Endothelial cell of umbilical vein (primary cell): ENCODE measurements around the gene TMCO6. TPM values are rescaled to one million over a fixed set of nuclear protein-coding genes. Genes with fewer than 3 reads are reported as not detected.

Source experiments
- BruUV-seq: library from RNA; stranded (reverse); fragments of 400-500 nt; replicated peaks from 2 replicates; lab custom pipeline; 2021; lab: Mats Ljungman, UMichigan
- CTCF ChIA-PET: fragments of 300-600, 350-600 bp; sonication (Branson Sonifier 250); formaldehyde crosslinking; loops from one replicate; lab custom pipeline; 2021; ENCODE audit warnings: antibody characterized with exemption, inconsistent platforms; lab: Charles Lee
- POLR2A ChIA-PET: fragments of 300-600, 350-600 bp; sonication (Branson Sonifier 250); formaldehyde crosslinking; loops from one replicate; lab custom pipeline; 2021; ENCODE audit warnings: antibody characterized with exemption, inconsistent platforms; lab: Charles Lee
- DNase-seq: peaks from one replicate; pipeline ENCODE4 v3.0.0-alpha.2; 2011; ENCODE audit warnings: low read depth, low spot score
- FAIRE-seq: peaks from 2 replicates; lab custom pipeline; 2011; peaks lifted over from hg19 to GRCh38; lab: Jason Lieb, UNC
- H2AFZ ChIP-seq: 2 replicates; pipeline ENCODE4 v1.6.0; 2012; ENCODE audit warnings: low read depth, low read length, control low read depth, inconsistent platforms
- H3K27ac ChIP-seq: 2 replicates; pipeline ENCODE4 v1.5.1; 2011; ENCODE audit warnings: low read depth, mild to moderate bottlenecking, control low read depth, low read length, moderate library complexity; ENCODE audit not compliant: insufficient read depth
- H3K27me3 ChIP-seq, 2 experiments: 2 replicates each; pipeline versions ENCODE4 v1.6.0 to v1.6.1; 2011; ENCODE audit warnings: low read length in 2 of 2, mixed read lengths in 1 of 2; ENCODE audit not compliant: control insufficient read depth in 2 of 2, insufficient read depth in 2 of 2
- H3K36me3 ChIP-seq, 2 experiments: 2 replicates in 1 of 2; 3 replicates in 1 of 2; pipeline ENCODE4 v1.5.1; 2011; ENCODE audit warnings: low read length in 2 of 2, mild to moderate bottlenecking in 1 of 2, moderate library complexity in 1 of 2; ENCODE audit not compliant: control insufficient read depth in 2 of 2, insufficient read depth in 2 of 2; ENCODE audit errors: extremely low read depth in 1 of 2
- H3K4me1 ChIP-seq: 3 replicates; pipeline ENCODE4 v1.5.1; 2011; ENCODE audit warnings: mild to moderate bottlenecking, low read length; ENCODE audit not compliant: control insufficient read depth, insufficient read depth; ENCODE audit errors: extremely low read depth
- H3K4me2 ChIP-seq: 2 replicates; pipeline ENCODE4 v1.6.1; 2011; ENCODE audit warnings: low read length, control low read depth, mixed read lengths; ENCODE audit not compliant: insufficient read depth
- H3K4me3 ChIP-seq, 3 experiments: fragments of 200-600 bp in 1 of 3; sonication (generic), shearing (Covaris generic) in 1 of 3; replicated peaks in 1 of 3; 2 replicates each; pipeline ENCODE4 v1.5.1; 2011 to 2016; ENCODE audit warnings: control low read depth in 3 of 3, low read length in 3 of 3, mild to moderate bottlenecking in 2 of 3, inconsistent platforms in 1 of 3, low read depth in 1 of 3, moderate library complexity in 1 of 3; ENCODE audit not compliant: insufficient read depth in 1 of 3
- H3K79me2 ChIP-seq: 2 replicates; pipeline ENCODE4 v1.6.0; 2012; ENCODE audit warnings: low read length, inconsistent platforms; ENCODE audit not compliant: control insufficient read depth, insufficient read depth
- H3K9ac ChIP-seq: replicated peaks from 2 replicates; pipeline ENCODE3; 2011; ENCODE audit warnings: low read length, control low read depth; ENCODE audit not compliant: insufficient read depth; ENCODE audit errors: extremely low read depth
- H3K9me1 ChIP-seq: replicated peaks from 3 replicates; pipeline ENCODE4 v1.6.0; 2011; ENCODE audit warnings: mild to moderate bottlenecking, low read length; ENCODE audit not compliant: control insufficient read depth, insufficient read depth; ENCODE audit errors: extremely low read depth
- H3K9me3 ChIP-seq: replicated peaks from 2 replicates; pipeline ENCODE4 v1.5.1; 2012; ENCODE audit warnings: low read length, inconsistent platforms; ENCODE audit not compliant: control insufficient read depth, insufficient read depth
- H4K20me1 ChIP-seq: replicated peaks from 2 replicates; pipeline ENCODE3; 2011; ENCODE audit warnings: mild to moderate bottlenecking, low read length; ENCODE audit not compliant: control insufficient read depth, insufficient read depth; ENCODE audit errors: extremely low read depth
- EZH2 ChIP-seq: IDR thresholded peaks from 2 replicates; pipeline ENCODE4 v1.6.1; 2012; ENCODE audit warnings: borderline replicate concordance, low read depth, mild to moderate bottlenecking, moderate library complexity, low read length, inconsistent platforms; ENCODE audit not compliant: severe bottlenecking
- FOS ChIP-seq: IDR thresholded peaks from 2 replicates; pipeline ENCODE4 v1.6.1; 2011; ENCODE audit warnings: mild to moderate bottlenecking, low read length, moderate library complexity, borderline replicate concordance; ENCODE audit not compliant: insufficient read depth
- GATA2 ChIP-seq: IDR thresholded peaks from 2 replicates; pipeline ENCODE4 v1.7.0; 2011; ENCODE audit warnings: low read depth, mild to moderate bottlenecking, moderate library complexity, mixed read lengths, low read length; ENCODE audit not compliant: insufficient read length, insufficient read depth
- JUN ChIP-seq: IDR thresholded peaks from 2 replicates; pipeline ENCODE4 v1.6.1; 2011; ENCODE audit warnings: borderline replicate concordance, low read depth; ENCODE audit not compliant: insufficient read length, insufficient read depth
- MYC ChIP-seq: IDR thresholded peaks from one replicate; pipeline ENCODE4 v1.6.1; 2011; ENCODE audit warnings: mild to moderate bottlenecking, low read depth, low read length
- POLR2A ChIP-seq: IDR thresholded peaks from 2 replicates; pipeline ENCODE4 v1.6.1; 2012; ENCODE audit warnings: low read depth, mild to moderate bottlenecking, control low read depth, low read length
- POLR2AphosphoS5 ChIP-seq: IDR thresholded peaks from 2 replicates; pipeline ENCODE4 v1.6.1; 2012; ENCODE audit warnings: low read depth, mild to moderate bottlenecking, control low read depth, low read length, moderate library complexity; ENCODE audit not compliant: insufficient read depth
- dilution Hi-C: fragments of 300-500 bp; cut with MboI; formaldehyde crosslinking; loops from one replicate; pipeline ENCODE4 v1.15.0; 2019; ENCODE audit warnings: low sequenced_read_pairs; ENCODE audit not compliant: extremely low pct_ligation_motif_present
- intact Hi-C: fragments of 100-400 bp; cut with micrococcal nuclease; formaldehyde crosslinking; loops from one replicate; pipeline ENCODE4 v1.10.0; 2022
- polyA plus RNA-seq, 4 experiments: library from polyadenylated mRNA; depleted of rRNA in 3 of 4; stranded (reverse) in 3 of 4; unstranded in 1 of 4; fragments of >200 nt; gene quantifications; 2 replicates each; pipeline versions ENCODE4 v1.2.1 to v1.2.3, GENCODE V29; 2011 to 2012; ENCODE audit warnings: missing spikeins in 1 of 4
- total RNA-seq: library from RNA; stranded (reverse); gene quantifications from 2 replicates; pipeline ENCODE4 v1.2.3, GENCODE V29; 2021
- TF ChIP-seq, protein P1 (sequence below): IDR thresholded peaks from 2 replicates; pipeline ENCODE4 v1.6.1; 2011; ENCODE audit not compliant: insufficient read depth, insufficient read length
- TF ChIP-seq, protein P2 (sequence below), 2 donors: IDR thresholded peaks; 1 replicate in 1 of 2; 2 replicates in 1 of 2; pipeline ENCODE4 v1.5.1; 2011; ENCODE audit warnings: low read length in 2 of 2, mild to moderate bottlenecking in 2 of 2, moderate library complexity in 2 of 2, control low read depth in 1 of 2, inconsistent platforms in 1 of 2, low read depth in 1 of 2; ENCODE audit not compliant: insufficient read depth in 1 of 2; ENCODE audit errors: extremely low read depth in 1 of 2

The TMCO6 gene
- total and polyA plus RNA-seq, 2 donors (not counting 3 experiments of a cell fraction or from before 2014, with no cell fraction given), result 22.0 to 23.7 TPM

DNA sequence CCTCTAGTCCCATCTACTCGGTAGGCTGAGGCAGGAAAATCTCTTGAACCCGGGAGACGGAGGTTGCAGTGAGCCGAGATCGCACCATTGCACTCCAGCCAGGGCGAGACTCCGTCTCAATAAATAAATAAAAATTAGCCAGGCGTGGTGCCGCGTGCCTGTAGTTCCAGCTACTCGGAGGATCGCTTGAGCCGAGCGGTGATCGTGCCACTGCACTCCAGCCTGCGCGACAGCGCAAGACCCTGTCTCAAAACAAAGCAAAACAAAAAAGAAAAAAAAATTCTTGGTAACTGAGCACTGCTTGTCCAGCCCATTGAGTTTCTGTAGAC, 24.7 kb downstream of the TMCO6 start:
- Histone ChIP-seq H3K36me3 (peaks cover 16 to 33% of the 10 kb centered on the region in 2 experiments), H3K4me2 (peak overlapping the region; percentile 86), H3K9me3 (no peaks in the 10 kb centered on the region), H2AFZ (no peak overlapping the region), H3K4me3 (peak overlapping the region in 2 of 3 experiments; percentile 73 to 93), H3K79me2 (peaks cover 23% of the 10 kb centered on the region), H3K4me1 (peaks cover 3% of the 10 kb centered on the region), H3K27me3 (no peaks in the 10 kb centered on the region), H3K9me1 (no peaks in the 10 kb centered on the region), H3K27ac (peak overlapping the region; percentile 73), H3K9ac (no peak overlapping the region), H4K20me1 (no peaks in the 10 kb centered on the region)
- dilution Hi-C loops, result no loop called here
- no peak for FAIRE-seq
- intact Hi-C loops, result loop anchor here (1.0 to 2.0 kb wide), 5 partner anchors 17 to 263 kb away; partner anchors contain the start of genes ANKHD1, HARS1, HARS2 and IK
- TF ChIP-seq FOS, result no peak
- DNase-seq, result no peak
- ChIA-PET CTCF (interaction anchor here (0.6 to 2.2 kb wide), 7 partner anchors 27 to 291 kb away, joined by 3 to 6 read pairs (median 3); partner anchors contain the start of genes EIF4EBP3, HARS1 and HARS2), POLR2A (interaction anchor here (0.8 to 1.8 kb wide), 2 partner anchors 11 to 16 kb away, joined by 3 to 5 read pairs; partner anchors contain the start of genes IK and NDUFA2)
- BruUV-seq, result no TSS peak

DNA sequence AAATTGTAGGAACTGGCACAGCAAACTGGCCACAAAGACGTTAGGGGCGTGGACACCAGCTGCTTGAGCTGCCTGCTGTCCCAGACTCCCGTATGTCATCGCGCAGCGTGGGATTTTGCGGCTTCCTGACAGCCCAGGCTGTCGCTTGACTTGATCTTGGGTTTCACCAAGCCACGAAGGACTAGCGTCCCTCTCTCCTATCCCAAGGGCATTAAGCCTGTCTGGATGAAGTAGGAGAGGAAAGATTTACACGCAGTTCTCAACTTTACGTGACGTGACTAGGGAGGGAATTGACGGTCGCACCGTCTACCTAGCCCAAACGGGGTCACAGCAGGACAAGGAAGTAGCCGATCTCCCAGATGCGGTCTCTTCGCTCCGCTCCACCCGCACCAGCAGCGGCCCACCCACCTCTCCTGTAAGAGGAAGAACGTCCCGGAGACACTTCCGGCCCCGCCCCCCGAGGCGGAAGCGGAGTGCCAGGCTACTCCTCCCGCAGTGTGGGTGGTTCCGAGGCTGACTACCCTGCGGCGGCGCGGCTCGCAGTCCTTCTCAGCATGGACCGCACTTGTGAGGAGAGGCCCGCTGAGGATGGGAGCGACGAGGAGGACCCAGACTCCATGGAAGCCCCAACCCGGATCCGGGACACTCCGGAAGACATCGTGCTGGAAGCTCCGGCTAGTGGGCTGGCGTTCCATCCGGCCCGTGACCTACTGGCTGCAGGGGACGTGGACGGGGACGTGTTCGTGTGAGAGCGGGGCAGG, 25.3 kb downstream of the TMCO6 start, which contains the start of gene WDR55:
TSS of gene WDR55 (plus strand) at position 546 of the 761 bp plus-strand sequence. CDS start at position 555, 9 bp downstream.
- Histone ChIP-seq H4K20me1 (no peaks in the 10 kb centered on the region), H3K27ac (peak within 1 kb of the TSS; percentile 73), H2AFZ (peak within 1 kb of the TSS; percentile 79), H3K9me3 (no peaks in the 10 kb centered on the region), H3K9ac (peak within 1 kb of the TSS; percentile 71), H3K79me2 (peaks cover 23% of the 10 kb centered on the region), H3K4me2 (peak within 1 kb of the TSS; percentile 86), H3K9me1 (no peaks in the 10 kb centered on the region), H3K4me3 (peak within 1 kb of the TSS; percentile 73 to 93 (median 81)), H3K27me3 (no peaks in the 10 kb centered on the region), H3K36me3 (peaks cover 16 to 33% of the 10 kb centered on the region in 2 experiments), H3K4me1 (peaks cover 3% of the 10 kb centered on the region)
- TSS peak; percentile 79 for BruUV-seq
- intact Hi-C loops, result loop anchor here (1.0 to 2.0 kb wide), 5 partner anchors 17 to 263 kb away; partner anchors contain the start of genes ANKHD1, HARS1, HARS2 and IK
- peak; percentile 97 for FAIRE-seq
- dilution Hi-C loops, result no loop called here
- ChIA-PET CTCF (interaction anchor here (0.6 to 2.2 kb wide), 10 partner anchors 10 to 301 kb away, joined by 3 to 6 read pairs (median 4); partner anchors contain the start of genes HARS1, HARS2 and IK), POLR2A (interaction anchor here (1.8 kb wide), 1 partner anchor 17 kb away, joined by 5 read pairs; the partner anchor contains the start of genes IK and NDUFA2)
- no peak for TF ChIP-seq JUN
- no peak for TF ChIP-seq EZH2
- TF ChIP-seq MYC, result no peak
- TF ChIP-seq, protein P1, sequence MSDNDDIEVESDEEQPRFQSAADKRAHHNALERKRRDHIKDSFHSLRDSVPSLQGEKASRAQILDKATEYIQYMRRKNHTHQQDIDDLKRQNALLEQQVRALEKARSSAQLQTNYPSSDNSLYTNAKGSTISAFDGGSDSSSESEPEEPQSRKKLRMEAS, result peak; percentile 41
- TF ChIP-seq, protein P2, sequence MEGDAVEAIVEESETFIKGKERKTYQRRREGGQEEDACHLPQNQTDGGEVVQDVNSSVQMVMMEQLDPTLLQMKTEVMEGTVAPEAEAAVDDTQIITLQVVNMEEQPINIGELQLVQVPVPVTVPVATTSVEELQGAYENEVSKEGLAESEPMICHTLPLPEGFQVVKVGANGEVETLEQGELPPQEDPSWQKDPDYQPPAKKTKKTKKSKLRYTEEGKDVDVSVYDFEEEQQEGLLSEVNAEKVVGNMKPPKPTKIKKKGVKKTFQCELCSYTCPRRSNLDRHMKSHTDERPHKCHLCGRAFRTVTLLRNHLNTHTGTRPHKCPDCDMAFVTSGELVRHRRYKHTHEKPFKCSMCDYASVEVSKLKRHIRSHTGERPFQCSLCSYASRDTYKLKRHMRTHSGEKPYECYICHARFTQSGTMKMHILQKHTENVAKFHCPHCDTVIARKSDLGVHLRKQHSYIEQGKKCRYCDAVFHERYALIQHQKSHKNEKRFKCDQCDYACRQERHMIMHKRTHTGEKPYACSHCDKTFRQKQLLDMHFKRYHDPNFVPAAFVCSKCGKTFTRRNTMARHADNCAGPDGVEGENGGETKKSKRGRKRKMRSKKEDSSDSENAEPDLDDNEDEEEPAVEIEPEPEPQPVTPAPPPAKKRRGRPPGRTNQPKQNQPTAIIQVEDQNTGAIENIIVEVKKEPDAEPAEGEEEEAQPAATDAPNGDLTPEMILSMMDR (IDR thresholded peaks at IDR 0.05; ENCODE audit: extremely low read depth in 1 of 2, insufficient read depth in 1 of 2, low read depth in 1 of 2, low read length in 2 of 2), result no peak
- peak; percentile 94 for TF ChIP-seq POLR2A
- TF ChIP-seq FOS, result peak; percentile 13
- TF ChIP-seq POLR2AphosphoS5, result peak; percentile 93
- no peak for TF ChIP-seq GATA2
- peak; percentile 88 for DNase-seq
